Peyer's patch (tissue), 4 donors: ENCODE results near the gene MYO1D.

Source experiments
- POLR2A ChIP-seq, 2 donors: fragments of 450-650 bp; IDR thresholded peaks; one replicate each; pipeline ENCODE4 v1.5.1; 2017; ENCODE audit warnings: antibody characterized with exemption in 2 of 2, mild to moderate bottlenecking in 2 of 2, moderate library complexity in 2 of 2
- TF ChIP-seq, protein P1 (sequence below), 6 experiments: fragments of 450-650 bp in 4 of 6; fragments of 200-600 bp in 2 of 6; sonication (generic) in 1 of 6; IDR thresholded peaks; one replicate each; pipeline ENCODE4 v1.5.1; 2017 to 2019; ENCODE audit warnings: antibody characterized with exemption in 6 of 6, mild to moderate bottlenecking in 3 of 6, moderate library complexity in 1 of 6

- TF ChIP-seq, protein P1, sequence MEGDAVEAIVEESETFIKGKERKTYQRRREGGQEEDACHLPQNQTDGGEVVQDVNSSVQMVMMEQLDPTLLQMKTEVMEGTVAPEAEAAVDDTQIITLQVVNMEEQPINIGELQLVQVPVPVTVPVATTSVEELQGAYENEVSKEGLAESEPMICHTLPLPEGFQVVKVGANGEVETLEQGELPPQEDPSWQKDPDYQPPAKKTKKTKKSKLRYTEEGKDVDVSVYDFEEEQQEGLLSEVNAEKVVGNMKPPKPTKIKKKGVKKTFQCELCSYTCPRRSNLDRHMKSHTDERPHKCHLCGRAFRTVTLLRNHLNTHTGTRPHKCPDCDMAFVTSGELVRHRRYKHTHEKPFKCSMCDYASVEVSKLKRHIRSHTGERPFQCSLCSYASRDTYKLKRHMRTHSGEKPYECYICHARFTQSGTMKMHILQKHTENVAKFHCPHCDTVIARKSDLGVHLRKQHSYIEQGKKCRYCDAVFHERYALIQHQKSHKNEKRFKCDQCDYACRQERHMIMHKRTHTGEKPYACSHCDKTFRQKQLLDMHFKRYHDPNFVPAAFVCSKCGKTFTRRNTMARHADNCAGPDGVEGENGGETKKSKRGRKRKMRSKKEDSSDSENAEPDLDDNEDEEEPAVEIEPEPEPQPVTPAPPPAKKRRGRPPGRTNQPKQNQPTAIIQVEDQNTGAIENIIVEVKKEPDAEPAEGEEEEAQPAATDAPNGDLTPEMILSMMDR (IDR thresholded peaks at IDR 0.05): no peak
- TF ChIP-seq POLR2A (IDR thresholded peaks at IDR 0.05): no peak
Measured at GRCh38 chr17:32798938-32799337, 78.0 kb downstream of the MYO1D start.
